ENCODE data around the gene GCNT4.
A peak's percentile ranks its signal among the peaks of the same experiment; 100 is the strongest.

GCNT4 gene

DNA sequence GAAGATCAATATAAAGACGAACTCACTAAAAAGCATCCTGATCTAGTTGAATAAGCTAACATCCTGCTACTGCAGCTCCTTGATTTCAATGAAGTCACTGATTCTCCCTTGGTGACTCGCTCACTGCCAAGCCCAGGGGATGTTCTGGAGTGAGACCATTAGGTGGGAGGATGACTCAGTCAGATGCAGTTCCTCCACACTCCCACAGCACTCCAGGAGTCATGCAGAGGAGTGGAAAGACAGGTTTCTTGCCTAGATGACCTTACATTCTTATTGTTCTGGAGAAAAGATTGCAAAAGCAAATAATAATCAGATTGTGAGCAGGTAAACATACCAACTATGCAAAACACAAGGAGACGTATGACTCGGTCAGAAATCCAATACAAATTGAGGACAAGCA lies 15.3 kb downstream of the GCNT4 start:
- DNase-seq (ENCODE audit: extremely low spot score) = peak; percentile 13
- TF ChIP-seq BHLHE40 (IDR thresholded peaks at IDR 0.05; ENCODE audit: borderline replicate concordance) (no peak), ELF4 (IDR thresholded peaks at IDR 0.05) (no peak), CTBP1 (IDR thresholded peaks at IDR 0.05; ENCODE audit: borderline replicate concordance) (no peak), ARNT (IDR thresholded peaks at IDR 0.05) (no peak), LEF1 (IDR thresholded peaks at IDR 0.05; ENCODE audit: borderline replicate concordance) (no peak), ZNF384 (IDR thresholded peaks at IDR 0.05) (no peak), FOXA1 (IDR thresholded peaks at IDR 0.05) (no peak), SP1 (IDR thresholded peaks at IDR 0.05) (no peak), FOXK2 (IDR thresholded peaks at IDR 0.05) (no peak), L3MBTL2 (conservative IDR thresholded peaks at IDR 0.05) (no peak), TARDBP (IDR thresholded peaks at IDR 0.05) (no peak), HDGF (IDR thresholded peaks at IDR 0.05; ENCODE audit: borderline replicate concordance) (no peak), NFRKB (IDR thresholded peaks at IDR 0.05) (no peak), SUZ12 (IDR thresholded peaks at IDR 0.05) (no peak), FOXM1 (IDR thresholded peaks at IDR 0.05; ENCODE audit: borderline replicate concordance) (no peak)
- TF ChIP-seq, protein P1, sequence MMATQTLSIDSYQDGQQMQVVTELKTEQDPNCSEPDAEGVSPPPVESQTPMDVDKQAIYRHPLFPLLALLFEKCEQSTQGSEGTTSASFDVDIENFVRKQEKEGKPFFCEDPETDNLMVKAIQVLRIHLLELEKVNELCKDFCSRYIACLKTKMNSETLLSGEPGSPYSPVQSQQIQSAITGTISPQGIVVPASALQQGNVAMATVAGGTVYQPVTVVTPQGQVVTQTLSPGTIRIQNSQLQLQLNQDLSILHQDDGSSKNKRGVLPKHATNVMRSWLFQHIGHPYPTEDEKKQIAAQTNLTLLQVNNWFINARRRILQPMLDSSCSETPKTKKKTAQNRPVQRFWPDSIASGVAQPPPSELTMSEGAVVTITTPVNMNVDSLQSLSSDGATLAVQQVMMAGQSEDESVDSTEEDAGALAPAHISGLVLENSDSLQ (IDR thresholded peaks at IDR 0.05) = no peak
- ChIA-PET POLR2A (no interaction called here), CTCF (interaction anchor here (0.8 kb wide), 1 partner anchor 18 kb away, joined by 3 read pairs; no protein-coding TSS in a partner anchor)

DNA sequence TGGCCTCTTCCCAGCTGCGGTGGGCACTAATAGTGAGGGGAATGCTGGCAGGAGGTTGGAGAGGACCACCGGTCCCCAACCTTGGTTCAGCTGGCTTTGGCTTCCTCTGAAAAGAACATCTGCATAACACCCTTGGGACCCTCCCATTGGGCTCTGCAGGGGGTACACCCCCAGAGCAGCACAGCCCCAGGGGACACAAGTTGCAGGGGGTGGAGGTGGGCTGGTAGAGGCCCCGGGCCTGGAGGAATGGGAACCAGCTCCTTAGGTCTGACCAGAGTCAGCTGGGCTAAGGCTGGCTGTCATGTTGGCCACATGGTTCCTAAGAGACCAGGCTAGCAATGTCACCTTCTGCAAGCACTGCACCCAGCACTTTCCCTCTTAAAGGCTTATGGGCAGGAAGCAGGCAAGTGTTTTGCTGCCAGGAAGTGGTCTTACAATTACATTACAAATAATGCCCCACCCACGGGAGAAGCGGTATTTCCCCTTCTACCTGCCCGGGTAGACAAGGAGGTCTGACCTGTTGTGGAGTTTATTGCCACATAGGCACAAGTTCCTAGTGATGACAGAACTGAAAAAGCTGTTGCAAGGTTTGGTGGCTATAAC lies 18.1 kb downstream of the GCNT4 start:
- DNase-seq (ENCODE audit: extremely low spot score) = no peak
- TF ChIP-seq NFRKB (IDR thresholded peaks at IDR 0.05) (no peak), ARNT (IDR thresholded peaks at IDR 0.05) (no peak), LEF1 (IDR thresholded peaks at IDR 0.05; ENCODE audit: borderline replicate concordance) (no peak), CTBP1 (IDR thresholded peaks at IDR 0.05; ENCODE audit: borderline replicate concordance) (no peak), L3MBTL2 (conservative IDR thresholded peaks at IDR 0.05) (no peak), BHLHE40 (IDR thresholded peaks at IDR 0.05; ENCODE audit: borderline replicate concordance) (no peak)
- ChIA-PET POLR2A (no interaction called here), CTCF (no interaction called here)

DNA sequence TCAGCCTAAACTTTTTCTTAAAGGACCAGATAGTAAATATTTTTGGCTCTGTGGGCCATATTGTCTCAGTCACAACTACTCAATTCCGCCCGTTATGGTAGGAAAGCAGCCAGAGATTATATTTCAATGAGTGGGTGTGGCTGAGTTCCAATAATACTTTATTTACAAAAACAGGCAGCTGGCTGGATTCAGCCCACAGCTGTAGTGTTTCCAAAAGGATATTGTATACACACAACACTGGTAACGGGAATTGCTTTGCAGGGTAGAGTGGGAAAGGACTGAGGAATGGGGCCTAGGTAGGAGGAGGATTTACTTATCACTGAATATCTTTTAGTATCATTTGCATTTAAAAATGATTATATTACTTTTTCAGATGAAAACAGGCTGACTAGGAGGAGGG lies 21.0 kb downstream of the GCNT4 start:
- TF ChIP-seq CTBP1 (IDR thresholded peaks at IDR 0.05; ENCODE audit: borderline replicate concordance) (no peak), BHLHE40 (IDR thresholded peaks at IDR 0.05; ENCODE audit: borderline replicate concordance) (no peak), ELF4 (IDR thresholded peaks at IDR 0.05) (no peak), FOXM1 (IDR thresholded peaks at IDR 0.05; ENCODE audit: borderline replicate concordance) (no peak), ARNT (IDR thresholded peaks at IDR 0.05) (no peak), NFRKB (IDR thresholded peaks at IDR 0.05) (no peak), FOXA1 (IDR thresholded peaks at IDR 0.05) (no peak), TARDBP (IDR thresholded peaks at IDR 0.05) (no peak), ZNF384 (IDR thresholded peaks at IDR 0.05) (no peak), FOXK2 (IDR thresholded peaks at IDR 0.05) (no peak), SUZ12 (IDR thresholded peaks at IDR 0.05) (no peak), L3MBTL2 (conservative IDR thresholded peaks at IDR 0.05) (no peak), HDGF (IDR thresholded peaks at IDR 0.05; ENCODE audit: borderline replicate concordance) (no peak), SP1 (IDR thresholded peaks at IDR 0.05) (no peak)
- TF ChIP-seq, protein P1 (IDR thresholded peaks at IDR 0.05) = no peak
- no peak for DNase-seq (ENCODE audit: extremely low spot score)
- ChIA-PET CTCF (no interaction called here), POLR2A (no interaction called here)

DNA sequence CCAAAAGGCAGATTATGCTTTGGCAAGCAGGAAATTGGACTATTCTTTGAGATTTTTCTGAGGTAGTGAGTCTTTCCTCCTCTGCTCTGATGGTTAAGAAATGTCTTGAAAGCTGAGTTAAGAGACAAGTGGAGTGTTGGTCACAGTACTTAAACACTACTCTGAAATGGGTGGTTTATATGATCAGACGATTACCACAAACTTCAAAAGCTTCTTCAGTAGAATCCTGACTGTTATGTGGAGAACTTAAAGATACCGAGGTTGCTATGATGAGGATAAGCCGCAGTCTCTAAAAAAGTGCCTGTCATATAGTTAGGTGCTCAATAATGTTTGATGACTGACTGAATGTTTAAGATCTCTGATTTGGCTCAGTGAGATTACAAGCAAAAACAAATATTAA lies 24.3 kb downstream of the GCNT4 start:
- no peak for DNase-seq (ENCODE audit: extremely low spot score)
- ChIA-PET CTCF (no interaction called here), POLR2A (no interaction called here)
- TF ChIP-seq ZNF384 (IDR thresholded peaks at IDR 0.05) = no peak

DNA sequence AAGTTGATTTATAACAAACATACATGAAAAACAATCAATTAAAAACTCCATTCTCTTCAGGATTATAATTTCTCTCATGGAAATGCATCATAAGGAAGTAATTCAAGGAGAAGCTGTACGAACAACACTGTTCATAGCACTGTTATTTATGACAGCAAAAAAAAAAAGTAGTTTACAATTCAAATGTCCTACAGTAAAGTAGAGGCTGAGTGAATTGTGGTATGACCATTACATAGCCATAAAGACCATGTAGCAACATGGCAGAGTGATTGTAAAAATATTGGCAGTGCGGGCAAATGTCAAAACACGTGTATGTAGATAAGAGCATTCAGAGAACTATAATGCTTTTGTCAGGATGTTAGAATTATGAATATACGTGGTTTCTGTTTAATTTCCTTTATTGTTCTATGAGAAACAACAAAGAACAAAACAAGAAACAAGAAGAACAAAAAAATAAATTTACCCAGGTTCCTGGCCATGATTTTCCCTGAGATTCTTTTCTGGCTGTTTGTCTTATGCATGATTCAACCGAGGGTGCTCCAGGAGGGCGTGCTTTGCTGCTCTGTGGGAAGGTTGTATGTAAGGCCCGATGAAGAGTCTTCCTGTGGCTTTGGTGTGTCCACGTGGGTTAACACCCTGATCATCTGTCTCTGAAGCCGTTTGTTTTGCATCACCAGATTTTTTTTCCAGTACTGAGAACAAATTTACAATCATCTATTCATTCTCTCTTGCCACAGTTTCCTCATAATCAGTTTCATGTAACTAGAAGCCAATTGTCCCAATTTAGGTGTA lies 28.8 kb downstream of the GCNT4 start:
- ChIA-PET POLR2A (no interaction called here), CTCF (no interaction called here)
- TF ChIP-seq LEF1 (IDR thresholded peaks at IDR 0.05; ENCODE audit: borderline replicate concordance) (no peak), L3MBTL2 (conservative IDR thresholded peaks at IDR 0.05) (no peak), HDGF (IDR thresholded peaks at IDR 0.05; ENCODE audit: borderline replicate concordance) (no peak), ARNT (IDR thresholded peaks at IDR 0.05) (no peak), NFRKB (IDR thresholded peaks at IDR 0.05) (no peak), FOXA1 (IDR thresholded peaks at IDR 0.05) (no peak), ZNF384 (IDR thresholded peaks at IDR 0.05) (no peak), ELF4 (IDR thresholded peaks at IDR 0.05) (no peak)
- no peak for DNase-seq (ENCODE audit: extremely low spot score)

DNA sequence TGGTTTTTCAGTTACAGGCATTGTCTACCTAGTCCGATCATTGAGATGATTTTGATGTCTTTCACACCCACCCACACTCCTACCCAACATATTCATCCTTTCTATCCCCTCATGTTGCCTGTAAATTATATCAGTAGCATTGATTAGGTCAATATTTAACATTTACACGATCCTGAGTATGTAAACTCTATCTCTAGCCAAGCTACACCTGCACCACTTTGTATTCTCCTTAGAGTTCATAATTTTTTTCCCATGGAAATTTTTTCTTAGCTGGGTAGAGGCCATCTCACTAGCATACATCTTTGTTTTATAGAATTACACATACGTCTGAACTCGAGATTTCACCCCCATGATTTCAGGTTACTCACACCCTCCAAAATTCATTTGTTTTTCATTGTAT lies 30.6 kb downstream of the GCNT4 start:
- TF ChIP-seq FOXM1 (IDR thresholded peaks at IDR 0.05; ENCODE audit: borderline replicate concordance) = no peak
- TF ChIP-seq SP1 (IDR thresholded peaks at IDR 0.05) = no peak
- TF ChIP-seq, protein P1 (IDR thresholded peaks at IDR 0.05) = no peak
- TF ChIP-seq BHLHE40 (IDR thresholded peaks at IDR 0.05; ENCODE audit: borderline replicate concordance) = no peak
- no peak for TF ChIP-seq SUZ12 (IDR thresholded peaks at IDR 0.05)
- no peak for TF ChIP-seq FOXA1 (IDR thresholded peaks at IDR 0.05)
- DNase-seq (ENCODE audit: extremely low spot score) = no peak
- CTCF ChIA-PET = no interaction called here
- POLR2A ChIA-PET = no interaction called here

Measured in HEK293T (cell line).